Gastrocnemius medialis (tissue), 4 donors: Measurements from ENCODE around the gene DRICH1. TPM values are rescaled to one million over a fixed set of nuclear protein-coding genes. Genes with fewer than 3 reads are reported as not detected.
A peak's percentile ranks its signal among the peaks of the same experiment; 100 is the strongest.

ENCODE experiments used
- ATAC-seq, 2 donors: fragments of 150-250 bp; one replicate each; pipeline ENCODE4 v1.9.1; 2016
- DNase-seq, 2 donors: peaks; one replicate each; pipeline ENCODE4 v3.0.0-alpha.2; 2019
- H3K27ac ChIP-seq, 4 donors: fragments of 200-600 bp; sonication (generic); 1 replicate in 1 of 4; 2 replicates in 3 of 4; pipeline ENCODE4 v1.5.1; 2016 to 2018; ENCODE audit warnings: mild to moderate bottlenecking in 2 of 4, moderate library complexity in 1 of 4
- H3K27me3 ChIP-seq, 3 donors: fragments of 200-600 bp; sonication (generic) in 2 of 3; 1 replicate in 1 of 3; 2 replicates in 2 of 3; pipeline versions ENCODE4 v1.5.1 to v1.6.0; 2016 to 2019; ENCODE audit warnings: mild to moderate bottlenecking in 1 of 3, moderate library complexity in 1 of 3
- H3K36me3 ChIP-seq, 2 donors: fragments of 200-600 bp; sonication (generic) in 1 of 2; one replicate each; pipeline ENCODE4 v1.5.1; 2017 to 2018
- H3K4me1 ChIP-seq, 2 donors: fragments of 200-600 bp; sonication (generic) in 1 of 2; one replicate each; pipeline ENCODE4 v1.5.1; 2016 to 2017; ENCODE audit warnings: mild to moderate bottlenecking in 2 of 2
- H3K4me3 ChIP-seq, 4 donors: fragments of 200-600 bp; sonication (generic) in 3 of 4; 1 replicate in 1 of 4; 2 replicates in 3 of 4; pipeline ENCODE4 v1.5.1; 2016 to 2019; ENCODE audit warnings: mild to moderate bottlenecking in 2 of 4
- H3K9me3 ChIP-seq, 3 donors: fragments of 200-600 bp; sonication (generic) in 2 of 3; 1 replicate in 1 of 3; 2 replicates in 2 of 3; pipeline ENCODE4 v1.5.1; 2016 to 2019
- POLR2A ChIP-seq, 2 donors: fragments of 450-650 bp; IDR thresholded peaks; one replicate each; pipeline ENCODE4 v1.6.1; 2017; ENCODE audit warnings: antibody characterized with exemption in 2 of 2, mild to moderate bottlenecking in 2 of 2, moderate library complexity in 2 of 2
- in situ Hi-C, 4 donors: fragments of 200-750 bp; cut with MboI; loops; one replicate each; pipeline versions ENCODE4 v1.15.0 to v1.8.0; 2017; ENCODE audit warnings: low sequenced_read_pairs in 4 of 4
- intact Hi-C: fragments of 100-400 bp; cut with DNase I; formaldehyde crosslinking; loops from one replicate; pipeline ENCODE4 v1.15.1; 2023; ENCODE audit warnings: low total_unique reads
- total RNA-seq, 4 donors: library from RNA; depleted of rRNA; stranded (reverse); fragments of >200 nt; gene quantifications; one replicate each; pipeline versions ENCODE4 v1.1.0 to v1.2.3, GENCODE V29; 2016
- TF ChIP-seq, protein P1 (sequence below), 5 experiments: fragments of 450-650 bp in 3 of 5; fragments of 200-600 bp in 2 of 5; sonication (generic) in 2 of 5; IDR thresholded peaks in 4 of 5; conservative IDR thresholded peaks in 1 of 5; 1 replicate in 4 of 5; 2 replicates in 1 of 5; pipeline ENCODE4 v1.5.1; 2016 to 2019; ENCODE audit warnings: antibody characterized with exemption in 5 of 5, mild to moderate bottlenecking in 3 of 5, moderate library complexity in 3 of 5

The DRICH1 gene
- total RNA-seq, 4 donors from 2014 or later = not detected

DNA sequence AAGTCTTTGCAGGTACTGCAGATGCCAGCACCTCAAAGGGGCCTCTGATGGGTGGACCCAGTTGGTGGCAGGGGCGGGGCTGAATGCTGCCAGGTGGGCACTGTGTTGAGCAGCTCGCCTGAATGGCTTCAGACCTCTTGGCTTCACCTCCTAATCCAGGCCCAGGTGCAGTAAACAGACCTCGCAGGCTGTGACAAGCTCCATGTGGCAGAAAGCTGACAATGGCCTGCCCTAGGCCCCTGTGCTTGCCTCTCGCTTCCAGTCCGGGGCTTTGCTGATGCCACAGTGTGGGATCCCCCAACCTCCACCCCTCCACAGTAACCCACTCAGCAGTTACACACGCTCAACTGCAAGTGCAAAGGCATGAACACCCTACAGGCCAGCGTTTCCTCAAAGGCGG is 61.4 kb downstream of the DRICH1 start:
- H3K9me3 ChIP-seq = no peaks in the 10 kb centered on the region
- in situ Hi-C loops = no loop called here
- DNase-seq (no peak), ATAC-seq (no peak)
- no peaks in the 10 kb centered on the region for H3K36me3 ChIP-seq
- no peak for TF ChIP-seq POLR2A (IDR thresholded peaks at IDR 0.05)
- TF ChIP-seq, protein P1, sequence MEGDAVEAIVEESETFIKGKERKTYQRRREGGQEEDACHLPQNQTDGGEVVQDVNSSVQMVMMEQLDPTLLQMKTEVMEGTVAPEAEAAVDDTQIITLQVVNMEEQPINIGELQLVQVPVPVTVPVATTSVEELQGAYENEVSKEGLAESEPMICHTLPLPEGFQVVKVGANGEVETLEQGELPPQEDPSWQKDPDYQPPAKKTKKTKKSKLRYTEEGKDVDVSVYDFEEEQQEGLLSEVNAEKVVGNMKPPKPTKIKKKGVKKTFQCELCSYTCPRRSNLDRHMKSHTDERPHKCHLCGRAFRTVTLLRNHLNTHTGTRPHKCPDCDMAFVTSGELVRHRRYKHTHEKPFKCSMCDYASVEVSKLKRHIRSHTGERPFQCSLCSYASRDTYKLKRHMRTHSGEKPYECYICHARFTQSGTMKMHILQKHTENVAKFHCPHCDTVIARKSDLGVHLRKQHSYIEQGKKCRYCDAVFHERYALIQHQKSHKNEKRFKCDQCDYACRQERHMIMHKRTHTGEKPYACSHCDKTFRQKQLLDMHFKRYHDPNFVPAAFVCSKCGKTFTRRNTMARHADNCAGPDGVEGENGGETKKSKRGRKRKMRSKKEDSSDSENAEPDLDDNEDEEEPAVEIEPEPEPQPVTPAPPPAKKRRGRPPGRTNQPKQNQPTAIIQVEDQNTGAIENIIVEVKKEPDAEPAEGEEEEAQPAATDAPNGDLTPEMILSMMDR (IDR thresholded peaks at IDR 0.05 in 4 of 5, conservative IDR thresholded peaks at IDR 0.05 in 1 of 5) = no peak
- H3K4me3 ChIP-seq = no peak overlapping the region
- no peaks in the 10 kb centered on the region for H3K4me1 ChIP-seq
- no peak overlapping the region for H3K27ac ChIP-seq
- H3K27me3 ChIP-seq = peaks cover 12 to 13% (median 13%) of the 10 kb centered on the region in 3 donors
- intact Hi-C loops = no loop called here

DNA sequence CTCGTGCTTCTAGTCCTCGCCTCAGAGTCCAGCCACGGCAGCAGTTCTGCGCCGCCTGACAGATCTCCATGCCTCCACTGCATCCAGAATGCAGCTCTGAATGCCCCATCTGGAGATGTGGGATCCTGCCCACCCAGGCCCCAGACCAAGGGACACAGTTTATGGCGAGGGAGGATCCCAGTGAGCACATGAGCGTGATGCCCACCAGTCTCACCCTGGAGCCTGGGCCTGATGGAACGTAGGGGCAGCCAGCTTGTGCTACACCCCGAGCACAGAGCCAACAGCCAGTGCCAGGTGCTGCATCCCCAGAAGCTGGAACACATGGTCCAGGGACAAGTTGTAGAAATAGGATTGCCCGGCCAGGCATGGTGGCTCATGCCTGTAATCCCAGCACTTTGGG is 62.4 kb downstream of the DRICH1 start:
- Histone ChIP-seq H3K4me3 (no peak overlapping the region), H3K4me1 (no peaks in the 10 kb centered on the region), H3K36me3 (no peaks in the 10 kb centered on the region), H3K27me3 (peaks cover 19 to 20% (median 19%) of the 10 kb centered on the region in 3 donors), H3K27ac (no peak overlapping the region), H3K9me3 (no peaks in the 10 kb centered on the region)
- no peak for DNase-seq
- in situ Hi-C loops (no loop called here), intact Hi-C loops (no loop called here)
- TF ChIP-seq, protein P1 (IDR thresholded peaks at IDR 0.05 in 4 of 5, conservative IDR thresholded peaks at IDR 0.05 in 1 of 5) = no peak
- no peak for TF ChIP-seq POLR2A (IDR thresholded peaks at IDR 0.05)
- ATAC-seq = no peak

DNA sequence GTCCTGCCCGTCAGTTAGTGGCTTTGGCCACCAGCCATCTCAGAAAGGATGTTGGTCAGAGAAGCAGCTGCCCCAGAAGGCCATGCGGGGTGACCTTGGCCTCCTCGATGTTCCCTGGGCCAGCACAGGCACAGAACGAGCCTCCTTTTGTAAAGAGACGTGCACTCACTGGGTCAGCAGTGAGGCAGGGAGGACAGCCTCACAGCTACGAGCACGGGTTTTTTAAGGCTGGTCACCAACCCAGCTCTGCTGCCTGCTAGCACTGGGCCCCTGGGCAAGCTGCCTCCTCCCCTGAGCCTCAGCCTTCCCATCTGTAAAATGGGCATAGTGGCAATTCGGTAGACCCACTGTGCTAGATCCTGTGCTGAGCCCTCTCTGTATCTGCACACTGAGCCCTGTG is 62.8 kb downstream of the DRICH1 start:
- in situ Hi-C loops = no loop called here
- DNase-seq = no peak

DNA sequence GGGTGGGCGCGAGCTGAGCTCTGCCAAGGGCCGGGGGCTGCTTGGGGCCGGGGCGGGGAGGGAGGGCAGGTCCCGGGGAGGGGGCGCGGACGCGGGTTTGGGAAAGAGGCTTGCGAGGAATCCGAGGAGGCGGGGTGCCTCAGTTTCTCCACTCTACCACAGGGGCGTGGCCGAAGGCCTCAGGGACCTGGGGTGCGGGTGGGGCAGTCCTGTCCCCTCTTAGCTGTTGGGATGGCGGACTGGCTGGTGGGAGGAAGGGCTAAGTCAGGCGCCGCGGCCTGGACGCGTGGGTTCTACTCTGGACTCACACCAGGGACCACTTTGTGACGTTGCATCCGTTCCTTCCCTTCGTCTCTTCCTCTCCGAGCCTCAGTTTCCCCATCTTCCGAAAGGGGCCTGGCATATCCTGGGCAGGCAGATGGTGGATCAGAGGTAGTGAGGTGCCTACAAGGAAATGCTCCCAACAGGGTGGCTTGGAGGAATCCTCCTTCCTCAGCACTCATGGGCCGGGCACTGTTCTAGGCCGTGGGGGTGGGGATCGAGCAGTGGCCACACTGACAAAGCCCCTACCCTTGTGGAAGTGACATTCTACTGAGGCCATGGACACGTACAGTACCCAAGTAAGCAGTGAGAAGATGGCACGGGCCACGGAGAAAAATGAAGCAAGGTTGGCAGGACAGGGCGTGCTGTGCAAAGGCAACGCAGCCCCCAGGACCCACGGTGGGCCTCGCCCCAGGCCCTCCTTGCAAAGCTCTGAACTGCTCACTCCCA is 65.2 kb downstream of the DRICH1 start:
- TF ChIP-seq, protein P1 (IDR thresholded peaks at IDR 0.05 in 4 of 5, conservative IDR thresholded peaks at IDR 0.05 in 1 of 5) = no peak
- TF ChIP-seq POLR2A (IDR thresholded peaks at IDR 0.05) = no peak
- peaks cover 24 to 36% (median 32%) of the 10 kb centered on the region in 3 donors for H3K27me3 ChIP-seq
- no peaks in the 10 kb centered on the region for H3K36me3 ChIP-seq
- DNase-seq (no peak), ATAC-seq (no peak)
- H3K27ac ChIP-seq = no peak overlapping the region
- no peaks in the 10 kb centered on the region for H3K4me1 ChIP-seq
- intact Hi-C loops = no loop called here
- peak overlapping the region in 2 of 4 donors; percentile 29 to 43 for H3K4me3 ChIP-seq
- in situ Hi-C loops = no loop called here
- no peaks in the 10 kb centered on the region for H3K9me3 ChIP-seq

More for the DNA sequence above, 62.8 kb downstream of the DRICH1 start:
- no peak for TF ChIP-seq POLR2A (IDR thresholded peaks at IDR 0.05)
- TF ChIP-seq, protein P1 (IDR thresholded peaks at IDR 0.05 in 4 of 5, conservative IDR thresholded peaks at IDR 0.05 in 1 of 5) = no peak
- H3K36me3 ChIP-seq = no peaks in the 10 kb centered on the region
- intact Hi-C loops = no loop called here
- H3K9me3 ChIP-seq = no peaks in the 10 kb centered on the region
- H3K27ac ChIP-seq = no peak overlapping the region
- H3K27me3 ChIP-seq = peaks cover 23 to 24% (median 24%) of the 10 kb centered on the region in 3 donors
- no peak for ATAC-seq
- no peaks in the 10 kb centered on the region for H3K4me1 ChIP-seq
- no peak overlapping the region for H3K4me3 ChIP-seq
